NCI-H2081 (cell line): ENCODE results near the gene IFT81.

Source experiments
- DNase-seq, 2 experiments: peaks; one replicate each; lab custom pipeline; 2025; lab: John Stamatoyannopoulos, UW

IFT81 gene

DNA sequence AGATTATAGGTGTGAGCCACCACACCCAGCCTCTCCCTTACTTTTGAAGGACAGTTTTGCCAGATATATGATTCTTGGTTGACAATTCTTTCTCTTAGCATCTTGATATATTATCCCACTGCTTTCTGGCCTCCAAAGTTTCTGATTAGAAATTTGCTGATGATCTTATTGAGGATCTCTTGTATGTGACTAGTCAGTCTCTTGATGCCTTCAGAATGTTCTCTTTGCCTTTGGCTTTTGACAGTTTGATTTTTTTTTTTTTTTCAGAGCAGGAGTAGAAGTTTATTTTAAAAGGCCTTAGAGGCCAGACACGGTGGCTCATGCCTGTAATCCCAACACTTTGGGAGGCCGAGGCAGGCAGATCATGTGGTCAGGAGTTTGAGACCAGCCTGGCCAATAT is 32.6 kb downstream of the IFT81 start:
- no peak for DNase-seq

DNA sequence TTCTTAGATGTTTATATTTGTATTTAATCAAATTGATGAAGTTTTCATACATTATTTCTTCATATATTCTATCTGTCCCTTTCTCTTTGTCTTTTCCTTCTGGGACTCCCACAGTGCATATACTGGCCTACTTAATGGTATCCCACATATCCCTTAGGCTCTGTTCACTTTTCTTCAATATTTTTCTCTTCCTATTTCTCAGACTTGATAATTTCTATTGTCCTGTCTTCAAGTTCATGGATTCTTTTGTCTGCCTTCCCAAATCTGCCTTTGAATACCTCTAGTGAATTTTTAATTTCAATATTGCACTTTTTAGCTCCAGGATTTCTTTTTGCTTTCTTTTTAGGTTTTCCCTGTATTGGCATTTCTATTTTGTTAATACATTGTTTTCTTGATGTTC is 33.4 kb downstream of the IFT81 start:
- DNase-seq: no peak

DNA sequence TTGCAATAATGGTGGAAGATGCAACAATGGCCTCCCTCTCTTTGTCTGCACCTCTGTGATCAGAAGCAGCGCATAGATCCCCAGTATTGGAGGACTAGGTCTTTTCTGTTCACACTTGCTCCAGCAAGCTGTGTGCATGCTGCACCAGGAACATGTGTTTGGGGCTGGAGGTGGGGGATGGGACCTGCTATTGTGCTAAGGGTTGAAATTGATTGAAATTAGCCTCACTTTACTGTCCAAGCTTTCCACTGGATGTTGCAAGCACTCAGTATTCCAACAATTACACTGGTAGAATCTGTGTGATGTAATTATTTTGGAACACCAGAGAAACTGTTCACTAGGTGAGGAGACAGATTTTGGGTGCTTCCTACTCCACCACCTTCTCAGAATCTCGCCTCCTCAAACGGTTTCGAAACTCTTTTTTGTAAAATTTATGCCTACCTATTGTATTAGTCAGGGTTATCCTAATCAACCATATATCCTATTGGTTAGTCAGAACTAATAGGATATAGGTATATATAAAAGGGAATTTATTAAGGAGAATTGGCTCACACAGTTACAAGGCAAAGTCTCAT is 35.6 kb downstream of the IFT81 start:
- no peak for DNase-seq

DNA sequence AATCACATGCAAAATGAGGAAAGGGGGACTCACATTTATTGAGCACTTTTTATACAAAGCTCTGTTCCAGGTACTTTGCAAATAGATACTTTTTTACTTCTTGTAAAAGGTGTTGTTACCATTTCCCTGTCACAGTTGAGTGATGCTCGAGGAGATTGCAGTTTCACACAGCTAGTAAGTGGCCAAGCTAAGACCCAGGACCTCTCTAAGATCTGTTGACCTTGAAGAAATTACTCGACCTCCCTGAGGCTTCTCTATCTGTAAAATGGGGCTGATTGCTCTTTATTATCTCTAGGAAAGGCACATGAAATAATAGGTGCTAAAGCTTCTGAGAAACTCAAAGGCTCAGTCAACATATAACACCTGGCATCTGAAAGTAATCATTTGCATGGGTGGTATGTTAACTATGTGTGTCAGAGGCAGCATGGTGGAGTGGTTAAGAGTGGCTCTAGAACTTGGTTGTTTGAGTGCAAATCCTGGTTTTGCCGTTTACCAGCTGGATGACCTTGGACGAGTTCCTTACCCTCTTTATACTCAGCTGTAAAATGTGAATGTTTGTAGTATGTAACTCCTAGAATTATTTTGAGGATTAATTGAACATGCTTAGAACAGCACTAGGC is 41.5 kb downstream of the IFT81 start:
- peak in 1 of 2 experiments; percentile 13 for DNase-seq

DNA sequence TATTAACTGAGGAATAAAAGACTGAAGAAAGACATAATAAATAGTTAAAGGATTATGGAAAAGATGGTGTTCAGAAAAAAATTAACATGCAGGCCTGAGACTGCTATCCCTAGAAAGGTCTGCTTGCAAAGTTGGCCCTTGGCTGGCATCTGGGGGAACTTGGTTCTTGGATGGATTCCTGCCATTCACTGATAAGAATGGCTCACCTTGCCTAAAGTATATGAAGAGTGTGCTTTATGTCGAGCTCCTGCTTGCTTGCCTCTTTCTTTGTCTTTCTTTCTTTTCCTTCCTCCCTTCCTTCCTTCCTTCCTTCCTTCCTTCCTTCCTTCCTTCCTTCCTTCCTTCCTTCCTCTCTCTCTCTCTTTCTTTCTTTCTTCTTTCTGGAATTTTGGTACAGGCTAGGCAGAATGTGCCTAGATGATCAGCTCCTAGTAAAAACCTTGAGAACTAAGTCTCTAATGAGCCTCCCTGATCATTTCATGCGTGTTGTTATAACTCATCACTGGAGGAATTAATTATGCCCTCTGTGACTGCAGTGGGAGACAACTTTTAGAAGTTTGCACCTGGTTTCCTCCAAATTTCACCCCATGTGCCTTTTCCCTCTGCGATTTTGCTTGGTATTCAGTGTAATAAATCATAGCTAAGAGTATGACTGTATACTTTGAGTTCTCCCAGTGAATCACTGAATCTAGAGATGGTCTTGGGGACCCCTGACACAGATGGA is 44.7 kb downstream of the IFT81 start:
- DNase-seq: no peak

DNA sequence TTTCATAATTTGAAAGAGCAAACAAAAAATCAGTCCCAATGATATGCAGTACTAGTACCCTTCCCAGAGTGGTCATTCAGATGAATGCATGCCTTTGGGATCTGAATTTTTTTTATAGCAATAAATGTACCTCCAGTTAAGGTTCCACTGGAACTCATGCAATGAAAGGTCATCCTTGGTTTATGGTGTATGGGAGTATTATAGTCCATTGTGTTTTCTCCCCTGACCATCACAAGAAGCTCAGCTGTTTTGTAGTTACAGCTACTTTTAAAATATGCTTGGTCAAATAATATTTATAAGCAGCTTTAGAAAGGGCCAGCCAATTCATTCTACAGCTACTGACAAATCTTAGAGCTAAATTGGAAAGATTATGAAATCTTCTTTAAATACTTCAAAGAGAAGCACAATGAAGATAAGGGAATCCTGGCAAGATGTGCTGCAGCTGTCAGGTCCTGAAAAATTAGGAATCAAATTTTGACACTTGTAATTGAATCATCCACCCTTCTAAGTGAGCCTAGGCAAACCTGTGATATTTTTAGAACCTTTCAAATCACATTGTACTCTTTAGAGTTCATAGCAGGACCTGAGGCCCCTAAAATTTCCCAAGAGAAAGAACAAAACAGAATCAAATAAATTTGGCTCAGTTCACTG is 46.5 kb downstream of the IFT81 start:
- no peak for DNase-seq

DNA sequence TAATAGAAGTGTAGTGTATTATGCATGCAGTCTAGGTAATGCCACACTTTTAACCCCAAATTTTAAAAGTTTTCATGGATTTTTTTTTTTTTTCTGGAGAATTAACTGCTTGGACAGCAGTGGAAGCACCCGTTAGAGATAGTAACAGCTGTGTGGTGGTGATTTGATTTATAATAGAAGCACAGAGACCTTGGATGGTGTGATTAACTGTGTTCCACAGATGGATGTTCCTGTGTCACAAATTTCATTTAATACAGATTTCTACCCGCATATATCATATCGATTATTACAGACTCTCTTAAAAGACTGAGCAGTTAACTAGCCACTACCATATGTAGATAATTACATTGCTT is 47.0 kb downstream of the IFT81 start:
- no peak for DNase-seq

DNA sequence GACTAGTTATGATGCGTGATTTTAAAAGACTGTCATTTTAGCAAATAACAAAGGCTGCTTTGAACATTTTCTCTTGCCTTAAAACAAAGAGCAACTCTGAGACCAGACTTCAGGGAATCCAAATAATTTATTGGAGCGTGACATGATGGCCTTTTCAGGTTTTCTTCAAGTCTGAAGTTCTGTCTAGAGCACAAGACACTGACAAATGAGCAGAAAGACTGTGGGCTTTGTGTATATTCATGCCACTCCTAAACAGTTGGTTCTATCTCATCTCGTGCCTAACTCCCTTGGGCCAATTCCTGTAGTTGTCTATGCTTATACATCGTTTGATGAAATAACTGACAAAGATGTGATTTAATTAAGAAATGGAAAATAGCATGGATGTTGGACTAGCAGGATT is 47.5 kb downstream of the IFT81 start:
- DNase-seq: no peak

DNA sequence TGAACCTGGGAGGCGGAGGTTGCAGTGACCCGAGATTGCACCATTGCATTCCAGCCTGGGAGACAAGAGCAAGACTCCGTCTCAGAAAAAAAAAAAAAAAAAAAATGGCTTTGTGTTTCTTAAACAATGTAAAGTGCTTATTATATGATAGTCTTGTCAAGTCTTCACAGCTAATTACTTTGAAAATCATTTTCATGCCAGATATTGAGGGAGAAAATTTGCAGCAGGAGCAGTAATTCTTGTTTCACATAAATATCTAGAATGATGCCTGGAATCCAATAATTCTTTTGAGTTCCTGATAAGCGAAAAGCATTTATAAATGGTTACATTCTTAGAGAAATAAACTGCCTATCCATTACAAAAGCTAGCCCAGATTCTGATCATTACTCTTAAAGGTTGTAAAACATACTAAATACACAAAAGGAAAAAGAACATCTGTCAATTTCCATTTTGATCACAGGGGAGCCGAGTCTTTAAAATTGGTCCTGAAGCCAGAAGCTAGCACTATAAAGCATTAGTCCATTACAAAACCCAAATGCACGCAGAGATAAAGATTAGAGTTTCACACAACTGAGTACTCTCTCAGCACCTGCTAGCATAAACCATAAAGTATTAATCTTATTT is 50.3 kb downstream of the IFT81 start:
- DNase-seq: peak; percentile 21 to 81

DNA sequence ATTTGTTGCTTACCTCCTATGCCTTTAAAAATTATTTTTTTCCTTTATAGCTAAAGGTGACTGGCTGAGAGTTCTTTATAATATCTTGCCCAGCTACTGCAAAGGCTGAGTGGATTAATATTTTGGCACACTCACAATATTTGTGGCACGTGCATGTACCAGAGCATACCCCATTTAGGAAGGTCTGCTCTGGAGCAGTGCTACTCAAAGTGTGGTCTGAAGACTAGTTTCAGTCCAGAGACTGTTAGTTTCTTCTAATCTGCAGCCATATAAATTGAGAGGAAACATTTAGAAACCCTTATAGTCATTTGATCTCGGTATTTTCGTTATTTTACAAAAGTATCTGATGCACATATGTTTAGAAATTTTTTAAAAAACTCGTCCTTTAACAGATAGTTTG is 51.0 kb downstream of the IFT81 start:
- DNase-seq: peak in 1 of 2 experiments; percentile 38

DNA sequence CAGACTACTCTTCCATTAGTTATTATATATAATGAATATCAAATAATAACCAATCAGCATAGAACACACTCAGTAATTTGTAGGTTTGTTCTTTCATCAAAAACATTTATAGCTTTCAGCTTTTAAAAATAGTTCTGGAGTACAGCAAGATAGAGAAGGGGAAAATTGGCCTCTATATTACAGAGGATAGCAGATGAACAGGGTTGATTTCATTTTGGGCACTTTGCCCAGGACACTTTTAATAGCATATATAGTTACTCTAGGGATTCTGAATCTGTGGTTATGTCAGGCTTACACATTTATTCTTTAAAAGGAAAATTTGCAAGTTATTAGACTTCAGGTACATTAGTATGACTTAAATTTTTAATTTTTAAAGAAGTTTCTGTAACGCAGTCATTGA is 52.6 kb downstream of the IFT81 start:
- DNase-seq: peak; percentile 20 to 78

DNA sequence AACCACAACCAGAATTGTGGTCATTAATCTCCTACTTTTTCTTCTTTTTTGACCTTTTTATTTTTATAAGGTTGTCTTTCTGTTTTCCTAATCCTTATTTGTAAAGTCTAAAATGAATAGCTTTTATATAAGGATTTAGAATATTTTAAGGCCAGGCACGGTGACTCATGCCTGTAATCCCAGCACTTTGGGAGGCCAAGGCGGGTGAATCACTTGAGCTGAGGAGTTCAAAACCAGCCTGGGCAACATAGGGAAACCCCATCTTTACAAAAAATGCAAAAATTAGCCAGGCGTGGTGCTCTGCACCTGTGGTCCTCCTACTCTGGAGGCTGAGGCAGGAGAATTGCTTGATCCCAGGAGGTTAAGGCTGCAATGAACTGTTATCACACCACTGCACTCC is 55.1 kb downstream of the IFT81 start:
- no peak for DNase-seq

DNA sequence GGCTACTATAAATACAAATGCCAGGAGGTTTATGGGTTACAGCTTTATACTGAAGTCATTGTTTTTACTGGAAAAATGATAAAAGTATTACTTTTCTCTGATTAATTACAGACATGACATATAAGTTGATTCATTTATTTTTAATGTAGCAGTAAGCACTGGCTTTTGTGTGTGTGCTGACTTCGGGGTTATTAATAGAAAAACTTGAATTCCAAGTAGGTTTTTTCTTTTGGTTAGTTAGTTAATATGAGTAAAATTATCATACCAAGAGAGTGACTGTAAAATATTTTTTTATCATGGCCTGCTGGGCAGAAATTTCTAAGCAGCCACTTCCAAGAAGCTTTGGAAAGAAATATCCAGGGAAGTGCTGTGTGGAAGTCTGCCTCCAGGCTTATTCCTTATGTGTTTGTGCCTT is 56.4 kb downstream of the IFT81 start:
- DNase-seq: no peak

DNA sequence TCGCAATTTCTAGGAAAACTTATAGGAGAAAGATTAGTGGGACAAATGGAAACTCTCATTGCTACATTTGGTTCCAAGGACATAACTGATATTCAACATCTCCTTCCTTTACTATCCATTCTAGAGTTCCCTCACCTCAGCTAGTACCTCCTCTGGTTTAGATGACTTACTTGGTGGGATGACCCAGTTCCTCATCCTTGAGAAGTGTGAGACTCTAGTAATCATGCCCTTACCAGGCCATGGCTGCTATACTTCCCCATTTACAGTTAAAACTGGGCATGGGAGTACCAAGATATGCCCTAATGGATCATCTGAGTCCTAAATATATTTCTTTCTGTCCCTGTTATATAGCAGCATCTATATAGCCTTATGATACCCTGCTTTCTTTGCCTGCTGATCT is 58.1 kb downstream of the IFT81 start:
- DNase-seq: no peak

DNA sequence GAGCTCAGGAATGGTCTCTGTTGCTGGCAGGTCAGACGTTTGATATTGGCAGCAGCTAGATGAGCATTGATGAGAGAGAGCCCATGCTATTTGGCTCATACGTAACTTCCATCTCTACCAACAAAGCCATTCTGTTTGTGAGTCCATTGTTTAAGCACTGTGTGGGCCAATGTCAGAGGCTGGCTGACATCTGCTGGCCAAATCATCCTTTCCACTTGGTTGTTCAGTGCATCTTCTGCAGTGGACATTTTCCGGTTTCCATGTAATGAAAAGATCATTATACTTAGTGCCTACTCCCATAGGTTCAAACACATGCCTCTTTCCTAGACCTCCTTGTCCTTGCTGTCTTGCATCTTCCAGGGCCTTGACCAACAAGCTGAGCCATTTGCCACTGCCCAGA is 59.2 kb downstream of the IFT81 start:
- DNase-seq: no peak

DNA sequence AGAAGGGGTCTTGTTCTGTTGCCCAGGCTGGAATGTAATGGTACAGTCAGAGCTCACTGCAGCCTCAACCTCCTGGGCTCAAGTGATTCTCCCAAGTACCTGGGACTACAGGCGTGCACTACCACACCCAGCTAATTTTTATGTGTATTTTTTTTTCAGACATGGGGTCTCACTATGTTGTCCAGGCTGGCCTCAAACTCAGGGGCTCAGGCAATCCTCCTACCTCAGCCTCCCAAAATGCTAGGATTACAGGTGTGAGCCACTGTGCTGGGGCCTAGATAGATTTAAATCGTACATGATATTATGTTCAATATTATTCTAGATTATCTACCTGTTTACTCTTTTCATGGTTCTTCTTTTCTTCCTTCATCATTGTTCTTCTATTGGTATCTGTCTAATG is 61.5 kb downstream of the IFT81 start:
- DNase-seq: no peak

DNA sequence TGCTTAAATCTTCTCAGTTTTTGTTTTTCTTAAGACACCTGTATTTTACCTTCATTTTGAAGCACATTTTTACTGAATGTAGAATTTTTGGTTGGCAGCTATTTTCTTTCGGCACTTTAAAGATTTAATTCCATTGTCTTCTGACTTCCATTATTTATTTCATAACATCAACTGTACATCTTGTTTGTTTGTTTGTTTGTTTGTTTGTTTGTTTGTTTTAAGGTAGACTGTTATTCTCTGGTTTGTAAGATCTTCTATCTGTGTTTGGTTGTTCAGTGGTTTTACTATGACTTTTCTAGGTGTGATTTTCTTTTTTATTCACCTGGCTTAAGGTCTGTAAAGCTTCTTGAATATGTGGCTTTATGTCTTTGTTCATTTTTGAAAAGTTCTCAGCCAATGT is 61.9 kb downstream of the IFT81 start:
- no peak for DNase-seq

DNA sequence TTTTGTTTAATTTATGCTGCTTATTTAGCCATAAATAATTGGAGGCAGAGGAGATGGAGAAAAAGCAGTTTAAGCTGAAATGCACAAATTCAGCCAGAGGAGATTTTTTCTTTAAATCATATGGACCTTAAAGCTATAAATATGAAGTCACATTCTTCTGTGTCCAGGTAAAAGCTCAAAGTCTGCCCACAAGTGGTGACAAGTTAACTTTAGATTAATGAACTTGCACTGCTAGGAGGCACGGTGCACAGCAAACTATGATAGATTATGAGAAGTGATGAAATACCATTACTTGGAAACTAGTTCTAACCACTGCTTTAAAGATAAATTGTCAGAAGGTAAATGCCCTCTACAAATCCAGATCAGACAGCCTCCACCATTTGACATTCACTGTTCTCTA is 69.0 kb downstream of the IFT81 start:
- DNase-seq: no peak

DNA sequence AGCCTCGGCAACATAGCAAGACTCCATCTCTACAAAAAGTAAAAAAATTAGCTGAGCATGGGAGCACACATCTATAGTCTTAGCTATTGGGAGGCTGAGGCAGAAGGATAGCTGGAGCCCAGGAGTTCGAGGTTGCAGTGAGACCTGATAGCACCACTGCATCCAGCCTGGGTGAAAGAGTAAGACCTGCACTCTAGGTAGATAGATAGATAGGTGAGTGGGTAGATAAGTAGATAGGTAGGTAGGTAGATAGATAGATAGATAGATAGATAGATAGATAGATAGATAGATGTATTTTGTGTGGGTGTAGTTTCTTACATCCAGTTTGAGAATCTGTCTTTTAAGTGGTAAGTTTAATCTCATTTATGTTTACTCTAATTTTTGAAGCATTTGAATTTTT is 72.8 kb downstream of the IFT81 start:
- DNase-seq: no peak

DNA sequence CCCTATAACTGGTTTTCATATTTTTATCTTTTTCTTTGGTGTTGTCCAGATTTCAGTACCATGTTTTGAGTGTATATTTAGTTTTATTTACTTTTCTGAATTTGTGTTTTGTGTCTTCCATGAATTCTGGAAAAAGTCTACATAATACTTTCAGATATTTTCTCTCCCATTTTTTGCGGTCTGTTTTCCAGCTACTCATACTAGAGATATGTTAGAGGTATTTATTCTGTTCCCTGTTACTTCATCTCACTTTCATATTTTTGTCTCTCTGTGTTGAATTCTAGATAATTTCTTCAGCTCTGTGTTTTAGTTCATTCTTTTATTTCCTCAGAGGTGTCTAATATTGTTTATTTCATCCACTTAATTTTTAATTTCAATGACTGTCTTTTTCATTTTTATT is 74.2 kb downstream of the IFT81 start:
- no peak for DNase-seq

DNA sequence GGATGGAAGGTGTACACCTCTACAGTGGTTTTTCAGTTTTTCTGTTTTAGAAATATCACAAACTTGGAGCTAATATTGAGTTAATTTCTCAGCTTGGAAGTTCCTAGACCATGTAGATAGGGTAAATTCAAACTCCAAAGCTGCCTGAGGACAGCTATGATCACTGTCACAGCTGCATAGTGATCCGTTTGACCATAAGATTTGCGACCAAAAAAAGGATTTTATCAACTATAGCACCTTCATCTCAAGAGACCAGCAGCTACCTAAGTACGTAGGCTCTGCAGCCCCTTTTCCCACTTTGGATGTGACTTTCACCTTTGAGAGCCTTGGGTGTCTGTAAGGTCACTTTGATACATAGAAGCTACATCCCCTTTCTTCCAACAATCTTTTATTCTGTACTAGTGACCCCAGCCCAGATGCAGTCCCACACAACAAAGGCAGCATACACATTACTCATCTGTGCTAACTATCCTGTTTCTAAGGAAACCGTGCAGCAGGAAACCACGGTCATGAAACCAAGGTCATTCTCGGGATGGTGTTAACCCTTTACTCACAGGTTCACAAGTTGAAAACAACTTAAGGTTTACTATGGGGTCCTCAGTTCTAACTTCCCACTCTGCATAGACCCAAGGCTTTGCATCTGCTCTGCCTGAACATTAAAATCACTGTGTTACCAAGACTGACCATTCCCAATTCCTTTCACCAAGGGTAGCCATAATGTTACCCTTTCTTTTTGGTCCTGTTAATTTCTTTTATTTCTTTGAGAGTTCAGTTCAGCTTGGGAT is 75.4 kb downstream of the IFT81 start:
- DNase-seq: no peak

DNA sequence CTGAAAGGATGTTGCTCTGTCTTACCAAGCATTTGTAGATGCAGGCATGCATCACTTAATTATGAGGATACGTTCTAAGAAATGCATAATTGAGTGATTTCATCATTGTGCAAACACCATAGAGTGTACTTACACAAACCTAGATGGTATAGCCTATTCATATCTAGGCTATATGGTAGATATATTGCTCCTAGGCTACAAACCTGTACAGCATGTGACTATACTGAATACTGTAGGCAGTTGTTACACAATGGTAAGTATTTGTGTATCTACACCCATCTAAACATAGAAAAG is 75.9 kb downstream of the IFT81 start:
- no peak for DNase-seq
